Mesendoderm (in vitro differentiated cells): ENCODE data around the gene TEX44.
"Not testable (repeated sequence)": the region's sequence is repeated elsewhere in the genome, so short reads cannot be mapped to it uniquely, and the experiment has no call there.

ENCODE experiments used
- DNase-seq: peaks from one replicate; pipeline ENCODE4 v3.0.0; 2013
- H2AK5ac ChIP-seq: 2 replicates; pipeline ENCODE4 v1.6.1; 2013; ENCODE audit warnings: low read length, inconsistent platforms
- H2BK120ac ChIP-seq: 2 replicates; pipeline ENCODE4 v1.6.1; 2013; ENCODE audit warnings: low read depth, mild to moderate bottlenecking, low read length, moderate library complexity, mixed read lengths
- H2BK15ac ChIP-seq: replicated peaks from 2 replicates; pipeline ENCODE4 v1.6.1; 2013; ENCODE audit warnings: low read depth, mild to moderate bottlenecking, moderate library complexity
- H2BK5ac ChIP-seq: 2 replicates; pipeline ENCODE4 v1.6.1; 2013; ENCODE audit warnings: low read length, inconsistent platforms
- H3K18ac ChIP-seq: 2 replicates; pipeline ENCODE4 v1.6.1; 2013; ENCODE audit warnings: mild to moderate bottlenecking, low read length, mixed read lengths
- H3K23ac ChIP-seq: one replicate; pipeline ENCODE4 v1.6.1; 2013; ENCODE audit warnings: low read length
- H3K27ac ChIP-seq: 2 replicates; pipeline ENCODE4 v1.5.1; 2013; ENCODE audit warnings: low read depth, mild to moderate bottlenecking, inconsistent platforms, low read length, moderate library complexity
- H3K27me3 ChIP-seq: 2 replicates; pipeline ENCODE4 v1.6.1; 2013; ENCODE audit warnings: low read length, control low read depth, mild to moderate bottlenecking, inconsistent platforms; ENCODE audit not compliant: insufficient read depth, poor library complexity
- H3K36me3 ChIP-seq: 2 replicates; pipeline ENCODE4 v1.6.1; 2013; ENCODE audit warnings: low read length, inconsistent platforms; ENCODE audit not compliant: control insufficient read depth, insufficient read depth
- H3K4ac ChIP-seq: one replicate; pipeline ENCODE4 v1.6.1; 2013; ENCODE audit warnings: low read depth, mild to moderate bottlenecking, low read length, moderate library complexity
- H3K4me1 ChIP-seq: 2 replicates; pipeline ENCODE4 v1.6.1; 2013; ENCODE audit warnings: low read depth, low read length, inconsistent platforms; ENCODE audit not compliant: control insufficient read depth
- H3K4me2 ChIP-seq: 2 replicates; pipeline ENCODE4 v1.6.1; 2013; ENCODE audit warnings: low read length
- H3K4me3 ChIP-seq: 2 replicates; pipeline ENCODE4 v1.5.1; 2013; ENCODE audit warnings: mild to moderate bottlenecking, low read length
- H3K56ac ChIP-seq: one replicate; pipeline ENCODE4 v1.6.1; 2013; ENCODE audit warnings: low read length
- H3K79me1 ChIP-seq: 2 replicates; pipeline ENCODE4 v1.6.1; 2013; ENCODE audit warnings: low read length, inconsistent platforms
- H3K79me2 ChIP-seq: 2 replicates; pipeline ENCODE4 v1.6.1; 2013; ENCODE audit warnings: mild to moderate bottlenecking, low read length; ENCODE audit not compliant: control insufficient read depth, insufficient read depth
- H3K9ac ChIP-seq: 2 replicates; pipeline ENCODE4 v1.6.1; 2013; ENCODE audit warnings: low read length, inconsistent platforms
- H4K5ac ChIP-seq: one replicate; pipeline ENCODE4 v1.6.1; 2013; ENCODE audit warnings: low read length
- H4K8ac ChIP-seq: one replicate; pipeline ENCODE4 v1.6.1; 2013; ENCODE audit warnings: low read depth, mild to moderate bottlenecking, control low read depth, low read length, moderate library complexity
- WGBS: extraction: QIAGEN DNeasy Blood & Tissue Kit; methylation state at CpG from one replicate; pipeline ENCODE4 v1.1.7; 2013; ENCODE audit warnings: low lambda C conversion rate, missing lambda C conversion rate; ENCODE audit not compliant: insufficient coverage; ENCODE audit errors: extremely low coverage; 5-methylcytosine and 5-hydroxymethylcytosine counted together

The TEX44 gene

GRCh38 chr2:231581328-231581727 lies 11.3 kb upstream of the TEX44 start:
- H3K27me3 ChIP-seq: no peaks in the 10 kb centered on the region
- H3K18ac ChIP-seq: no peak overlapping the region
- no peak overlapping the region for H3K56ac ChIP-seq
- H3K23ac ChIP-seq: no peak overlapping the region
- peaks cover 5% of the 10 kb centered on the region for H3K4me1 ChIP-seq
- no peak overlapping the region for H3K4me3 ChIP-seq
- H3K27ac ChIP-seq: no peak overlapping the region
- no peak overlapping the region for H2BK15ac ChIP-seq
- no peaks in the 10 kb centered on the region for H3K79me2 ChIP-seq
- H2BK5ac ChIP-seq: no peak overlapping the region
- H3K36me3 ChIP-seq: no peaks in the 10 kb centered on the region
- H3K79me1 ChIP-seq: no peaks in the 10 kb centered on the region
- WGBS: no CpG with 5 or more reads among the region's 4 CpGs
- no peak for DNase-seq
- no peak overlapping the region for H4K5ac ChIP-seq
- H3K4ac ChIP-seq: no peak overlapping the region
- no peak overlapping the region for H4K8ac ChIP-seq
- H2AK5ac ChIP-seq: no peak overlapping the region
- no peak overlapping the region for H2BK120ac ChIP-seq
- no peak overlapping the region for H3K9ac ChIP-seq
- no peak overlapping the region for H3K4me2 ChIP-seq

DNA sequence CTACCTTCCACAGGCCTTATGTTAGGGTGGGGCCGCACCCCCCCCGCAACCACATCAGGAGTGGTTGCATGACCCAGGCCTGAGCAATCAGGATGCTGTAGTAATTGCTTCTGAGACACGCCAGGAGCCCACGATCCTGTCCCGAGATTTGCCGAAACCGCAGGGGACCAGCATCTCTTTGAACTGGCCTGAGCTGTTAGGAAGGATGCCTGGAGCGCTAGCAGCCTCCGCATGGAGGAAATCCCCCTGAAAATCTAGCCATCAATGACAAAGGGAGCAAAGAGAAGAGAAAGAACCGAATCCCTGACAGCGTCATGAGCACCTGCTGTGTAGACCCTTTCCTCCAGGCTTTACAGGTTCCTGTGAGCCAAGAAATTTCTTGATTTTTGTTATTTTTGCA lies 8.7 kb upstream of the TEX44 start:
- no peak overlapping the region for H2BK120ac ChIP-seq
- H2BK15ac ChIP-seq: no peak overlapping the region
- H3K4me3 ChIP-seq: no peak overlapping the region
- WGBS: no CpG with 5 or more reads among the region's 11 CpGs
- no peaks in the 10 kb centered on the region for H3K79me2 ChIP-seq
- H2AK5ac ChIP-seq: no peak overlapping the region
- H3K27ac ChIP-seq: no peak overlapping the region
- H3K4me2 ChIP-seq: no peak overlapping the region
- no peak overlapping the region for H2BK5ac ChIP-seq
- H3K79me1 ChIP-seq: no peaks in the 10 kb centered on the region
- no peak overlapping the region for H3K23ac ChIP-seq
- no peak overlapping the region for H3K56ac ChIP-seq
- no peak overlapping the region for H4K8ac ChIP-seq
- H3K27me3 ChIP-seq: no peaks in the 10 kb centered on the region
- H3K4ac ChIP-seq: no peak overlapping the region
- no peaks in the 10 kb centered on the region for H3K4me1 ChIP-seq
- H3K18ac ChIP-seq: no peak overlapping the region
- no peaks in the 10 kb centered on the region for H3K36me3 ChIP-seq
- DNase-seq: peak; percentile 53
- H3K9ac ChIP-seq: no peak overlapping the region
- no peak overlapping the region for H4K5ac ChIP-seq

DNA sequence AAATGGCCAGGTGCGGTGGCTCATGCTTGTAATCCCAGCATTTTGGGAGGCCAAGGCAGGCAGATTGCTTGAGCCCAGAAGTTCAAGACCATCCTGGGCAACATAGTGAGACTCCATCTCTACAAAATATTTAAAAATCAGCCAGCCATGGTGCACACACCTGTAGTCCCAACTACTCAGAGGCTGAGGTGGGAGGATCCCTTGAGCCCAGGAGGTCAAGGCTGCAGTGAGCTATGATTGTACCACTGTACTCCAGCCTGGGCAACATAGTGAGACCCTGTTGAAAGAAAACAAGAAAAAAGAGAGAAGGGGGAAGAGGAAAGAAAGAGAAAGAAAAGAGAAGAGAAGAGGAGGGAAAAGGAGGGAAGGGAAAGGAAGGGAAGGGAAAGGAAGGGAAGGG lies 4.9 kb upstream of the TEX44 start:
- H3K79me1 ChIP-seq, H3K4me2 ChIP-seq, H3K4me1 ChIP-seq, H3K36me3 ChIP-seq, H2BK15ac ChIP-seq, H2BK5ac ChIP-seq, H3K18ac ChIP-seq, H3K27ac ChIP-seq, H4K8ac ChIP-seq, H3K23ac ChIP-seq, H3K79me2 ChIP-seq, H2AK5ac ChIP-seq, H2BK120ac ChIP-seq, DNase-seq, H3K27me3 ChIP-seq, H3K9ac ChIP-seq, H3K4me3 ChIP-seq, H3K56ac ChIP-seq, H4K5ac ChIP-seq, H3K4ac ChIP-seq: not testable (repeated sequence)
- WGBS: no CpG with 5 or more reads among the region's 1 CpG

DNA sequence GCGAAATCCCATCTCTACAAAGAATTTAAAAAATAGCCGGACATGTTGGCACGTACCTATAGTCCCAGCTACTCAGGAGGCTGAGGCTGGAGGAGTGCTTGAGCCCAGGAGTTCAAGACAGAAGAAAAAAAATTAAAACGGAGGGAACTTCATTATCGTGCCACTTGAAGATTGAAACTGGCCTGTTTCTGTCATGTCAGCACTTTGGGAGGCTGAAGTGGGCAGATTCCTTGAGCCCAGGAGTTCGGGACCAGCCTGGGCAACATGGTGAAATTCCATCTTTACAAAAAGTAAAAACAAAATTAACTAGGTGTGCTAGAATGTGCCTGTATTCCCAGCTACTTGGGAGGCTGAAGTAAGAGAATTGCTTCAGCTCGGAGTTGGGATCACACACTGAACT lies 3.0 kb upstream of the TEX44 start:
- H3K27me3 ChIP-seq: no peaks in the 10 kb centered on the region
- no peak overlapping the region for H2BK5ac ChIP-seq
- no peak for DNase-seq
- H4K5ac ChIP-seq: no peak overlapping the region
- H3K18ac ChIP-seq: no peak overlapping the region
- H3K9ac ChIP-seq: no peak overlapping the region
- WGBS: no CpG with 5 or more reads among the region's 7 CpGs
- H3K23ac ChIP-seq: no peak overlapping the region
- H3K79me2 ChIP-seq: no peaks in the 10 kb centered on the region
- no peak overlapping the region for H4K8ac ChIP-seq
- H3K79me1 ChIP-seq: no peaks in the 10 kb centered on the region
- H2BK15ac ChIP-seq: no peak overlapping the region
- H3K36me3 ChIP-seq: no peaks in the 10 kb centered on the region
- no peak overlapping the region for H3K4me3 ChIP-seq
- H3K56ac ChIP-seq: no peak overlapping the region
- no peak overlapping the region for H3K4me2 ChIP-seq
- peaks cover 5% of the 10 kb centered on the region for H3K4me1 ChIP-seq
- H2BK120ac ChIP-seq: no peak overlapping the region
- H3K4ac ChIP-seq: no peak overlapping the region
- H2AK5ac ChIP-seq: no peak overlapping the region
- H3K27ac ChIP-seq: no peak overlapping the region

DNA sequence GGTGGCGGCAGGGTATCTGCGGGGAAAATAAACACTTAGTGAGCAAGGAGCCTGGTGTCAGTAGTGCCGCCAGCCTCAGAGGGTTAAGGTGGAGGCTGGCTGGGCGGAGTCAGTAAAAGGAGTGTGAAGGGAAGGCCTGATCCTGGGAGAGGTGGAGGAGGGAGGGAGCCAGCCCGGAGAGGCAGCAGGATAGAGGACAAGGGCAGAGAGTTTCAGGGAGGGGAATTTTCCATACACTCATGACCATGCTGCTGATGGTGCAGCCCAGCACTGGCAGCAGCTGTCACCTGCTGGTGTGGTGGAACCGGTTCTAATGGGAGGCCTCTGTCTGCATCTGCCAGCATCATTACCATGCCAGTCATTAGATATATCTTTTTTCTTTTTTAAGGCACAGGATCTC lies 2.0 kb upstream of the TEX44 start:
- H2BK5ac ChIP-seq: no peak overlapping the region
- no CpG with 5 or more reads among the region's 6 CpGs for WGBS
- H3K9ac ChIP-seq: peak overlapping the region; percentile 1
- no peak overlapping the region for H3K27ac ChIP-seq
- no peak overlapping the region for H3K4me3 ChIP-seq
- no peak overlapping the region for H3K23ac ChIP-seq
- no peaks in the 10 kb centered on the region for H3K27me3 ChIP-seq
- DNase-seq: peak; percentile 71
- no peak overlapping the region for H4K8ac ChIP-seq
- H4K5ac ChIP-seq: no peak overlapping the region
- H3K4me2 ChIP-seq: no peak overlapping the region
- no peak overlapping the region for H3K4ac ChIP-seq
- H2BK15ac ChIP-seq: no peak overlapping the region
- H3K18ac ChIP-seq: no peak overlapping the region
- no peak overlapping the region for H2AK5ac ChIP-seq
- no peak overlapping the region for H2BK120ac ChIP-seq
- H3K56ac ChIP-seq: peak overlapping the region; percentile 60
- H3K4me1 ChIP-seq: peaks cover 8% of the 10 kb centered on the region
- H3K36me3 ChIP-seq: no peaks in the 10 kb centered on the region
- H3K79me2 ChIP-seq: no peaks in the 10 kb centered on the region
- H3K79me1 ChIP-seq: no peaks in the 10 kb centered on the region

- DNase-seq: no peak
- Histone ChIP-seq H4K8ac (no peak overlapping the region), H2BK120ac (no peak overlapping the region), H3K18ac (no peak overlapping the region), H2BK15ac (no peak overlapping the region), H3K36me3 (no peaks in the 10 kb centered on the region), H2AK5ac (no peak overlapping the region), H2BK5ac (no peak overlapping the region), H3K4ac (no peak overlapping the region), H3K4me2 (no peak overlapping the region), H3K4me1 (peaks cover 8% of the 10 kb centered on the region), H3K9ac (no peak overlapping the region), H3K23ac (no peak overlapping the region), H3K27ac (no peak overlapping the region), H3K79me2 (no peaks in the 10 kb centered on the region), H4K5ac (no peak overlapping the region), H3K4me3 (no peak overlapping the region), H3K79me1 (no peaks in the 10 kb centered on the region), H3K56ac (no peak overlapping the region), H3K27me3 (no peaks in the 10 kb centered on the region)
- no CpG with 5 or more reads among the region's 16 CpGs for WGBS
Observed at GRCh38 chr2:231593666-231594065, 1.0 kb downstream of the TEX44 start.
